ENCODE results near the gene TCF7L2. TPM values are rescaled to one million over a fixed set of nuclear protein-coding genes. Genes with fewer than 3 reads are reported as not detected.

Gene TCF7L2
- total and polyA plus RNA-seq, 2 donors (not counting 1 experiment from before 2014, with no cell fraction given): 3.4 to 5.0 TPM

DNA sequence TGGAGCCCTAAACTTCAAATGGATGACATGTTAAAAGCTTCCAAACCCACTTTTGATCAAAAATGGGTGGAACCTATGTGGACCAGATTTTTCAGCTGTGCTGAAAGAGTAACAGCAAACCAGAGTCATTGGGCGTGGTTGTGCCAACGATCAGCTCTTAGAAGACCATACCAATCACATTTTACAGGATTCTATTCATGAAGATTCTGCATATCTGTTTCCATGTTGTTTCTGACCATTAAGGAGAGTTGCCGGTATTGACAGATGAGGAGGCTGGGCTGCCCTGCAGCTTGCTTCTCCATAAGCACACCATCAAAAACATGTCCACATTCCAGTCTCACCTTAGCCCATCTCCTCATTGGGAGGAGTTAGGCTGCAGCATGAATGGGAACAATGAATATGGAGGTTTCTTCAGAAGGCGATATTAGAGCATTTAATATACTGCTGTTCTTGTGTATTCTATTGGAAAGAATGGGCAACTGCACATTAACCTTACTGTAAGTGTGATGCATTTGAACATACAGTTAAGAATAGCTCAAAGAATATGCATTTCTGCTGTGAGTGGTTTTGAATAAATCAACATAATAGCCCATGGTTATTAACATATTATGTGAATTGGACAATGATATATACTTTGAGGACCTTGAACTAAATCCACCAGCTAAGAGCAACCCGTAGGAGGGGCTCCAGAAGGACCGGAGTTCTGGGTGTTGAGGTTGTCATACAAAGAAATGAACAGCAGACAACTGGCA is 116.7 kb downstream of the TCF7L2 start:
- Histone ChIP-seq H2AFZ (ENCODE audit: low read length) (no peak overlapping the region), H3K4me1 (ENCODE audit: control insufficient read depth, extremely low read depth, insufficient read depth, low read length) (no peaks in the 10 kb centered on the region), H3K27ac (ENCODE audit: insufficient read depth, low read length) (no peak overlapping the region), H3K36me3 (ENCODE audit: control insufficient read depth, insufficient read depth, low read length) (no peaks in the 10 kb centered on the region), H3K4me2 (ENCODE audit: extremely low read depth, insufficient read depth, low read length) (no peak overlapping the region), H3K27me3 (ENCODE audit: control insufficient read depth, insufficient read depth, low read length) (no peaks in the 10 kb centered on the region), H3K4me3 (replicated peaks in 1 of 4; ENCODE audit: control extremely low read depth in 1 of 4, insufficient read depth in 1 of 4, low read depth in 3 of 4, low read length in 4 of 4) (no peak overlapping the region), H4K20me1 (ENCODE audit: control insufficient read depth, extremely low read depth, insufficient read depth, low read length) (no peaks in the 10 kb centered on the region), H3K9ac (ENCODE audit: insufficient read depth, low read length) (no peak overlapping the region), H3K9me3 (ENCODE audit: control insufficient read depth, insufficient read depth, low read depth, low read length) (no peaks in the 10 kb centered on the region), H3K79me2 (ENCODE audit: control insufficient read depth, insufficient read depth, low read length) (no peaks in the 10 kb centered on the region)
- DNase-seq (ENCODE audit: low read depth in 2 of 2): no peak
- TF ChIP-seq, protein P1, sequence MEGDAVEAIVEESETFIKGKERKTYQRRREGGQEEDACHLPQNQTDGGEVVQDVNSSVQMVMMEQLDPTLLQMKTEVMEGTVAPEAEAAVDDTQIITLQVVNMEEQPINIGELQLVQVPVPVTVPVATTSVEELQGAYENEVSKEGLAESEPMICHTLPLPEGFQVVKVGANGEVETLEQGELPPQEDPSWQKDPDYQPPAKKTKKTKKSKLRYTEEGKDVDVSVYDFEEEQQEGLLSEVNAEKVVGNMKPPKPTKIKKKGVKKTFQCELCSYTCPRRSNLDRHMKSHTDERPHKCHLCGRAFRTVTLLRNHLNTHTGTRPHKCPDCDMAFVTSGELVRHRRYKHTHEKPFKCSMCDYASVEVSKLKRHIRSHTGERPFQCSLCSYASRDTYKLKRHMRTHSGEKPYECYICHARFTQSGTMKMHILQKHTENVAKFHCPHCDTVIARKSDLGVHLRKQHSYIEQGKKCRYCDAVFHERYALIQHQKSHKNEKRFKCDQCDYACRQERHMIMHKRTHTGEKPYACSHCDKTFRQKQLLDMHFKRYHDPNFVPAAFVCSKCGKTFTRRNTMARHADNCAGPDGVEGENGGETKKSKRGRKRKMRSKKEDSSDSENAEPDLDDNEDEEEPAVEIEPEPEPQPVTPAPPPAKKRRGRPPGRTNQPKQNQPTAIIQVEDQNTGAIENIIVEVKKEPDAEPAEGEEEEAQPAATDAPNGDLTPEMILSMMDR (conservative IDR thresholded peaks at IDR 0.05 in 1 of 2, IDR thresholded peaks at IDR 0.05 in 1 of 2; ENCODE audit: low read depth in 1 of 2, low read length in 2 of 2): no peak
- TF ChIP-seq EZH2 (IDR thresholded peaks at IDR 0.05; ENCODE audit: low read length, missing control alignments): no peak

DNA sequence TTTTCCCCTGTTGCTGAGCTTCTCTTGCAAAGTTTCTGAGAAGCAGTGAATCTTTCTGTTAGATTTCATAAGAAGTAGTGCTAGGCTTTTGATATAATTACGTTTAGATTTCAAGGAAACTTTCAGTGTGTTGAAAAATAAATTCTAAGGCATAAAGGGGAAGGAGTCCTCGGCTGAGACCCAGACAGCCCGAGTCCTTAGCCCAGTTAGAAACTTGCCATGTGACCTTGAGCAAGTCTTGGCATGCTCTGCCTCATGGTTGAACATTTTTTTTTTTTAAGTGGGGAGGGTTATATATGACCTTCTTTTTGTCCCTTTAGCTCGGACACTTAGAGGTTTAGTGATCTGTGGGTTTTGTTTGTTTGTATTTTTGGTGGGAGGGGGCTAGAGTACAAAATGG is 117.5 kb downstream of the TCF7L2 start:
- Histone ChIP-seq H3K4me2 (ENCODE audit: extremely low read depth, insufficient read depth, low read length) (no peak overlapping the region), H3K9me3 (ENCODE audit: control insufficient read depth, insufficient read depth, low read depth, low read length) (no peaks in the 10 kb centered on the region), H3K9ac (ENCODE audit: insufficient read depth, low read length) (no peak overlapping the region), H3K27ac (ENCODE audit: insufficient read depth, low read length) (no peak overlapping the region), H3K27me3 (ENCODE audit: control insufficient read depth, insufficient read depth, low read length) (no peaks in the 10 kb centered on the region), H3K4me1 (ENCODE audit: control insufficient read depth, extremely low read depth, insufficient read depth, low read length) (no peaks in the 10 kb centered on the region), H3K79me2 (ENCODE audit: control insufficient read depth, insufficient read depth, low read length) (no peaks in the 10 kb centered on the region), H3K4me3 (replicated peaks in 1 of 4; ENCODE audit: control extremely low read depth in 1 of 4, insufficient read depth in 1 of 4, low read depth in 3 of 4, low read length in 4 of 4) (no peak overlapping the region), H2AFZ (ENCODE audit: low read length) (no peak overlapping the region), H3K36me3 (ENCODE audit: control insufficient read depth, insufficient read depth, low read length) (no peaks in the 10 kb centered on the region), H4K20me1 (ENCODE audit: control insufficient read depth, extremely low read depth, insufficient read depth, low read length) (no peaks in the 10 kb centered on the region)
- TF ChIP-seq, protein P1 (conservative IDR thresholded peaks at IDR 0.05 in 1 of 2, IDR thresholded peaks at IDR 0.05 in 1 of 2; ENCODE audit: low read depth in 1 of 2, low read length in 2 of 2): no peak
- TF ChIP-seq EZH2 (IDR thresholded peaks at IDR 0.05; ENCODE audit: low read length, missing control alignments): no peak
- DNase-seq (ENCODE audit: low read depth in 2 of 2): no peak

DNA sequence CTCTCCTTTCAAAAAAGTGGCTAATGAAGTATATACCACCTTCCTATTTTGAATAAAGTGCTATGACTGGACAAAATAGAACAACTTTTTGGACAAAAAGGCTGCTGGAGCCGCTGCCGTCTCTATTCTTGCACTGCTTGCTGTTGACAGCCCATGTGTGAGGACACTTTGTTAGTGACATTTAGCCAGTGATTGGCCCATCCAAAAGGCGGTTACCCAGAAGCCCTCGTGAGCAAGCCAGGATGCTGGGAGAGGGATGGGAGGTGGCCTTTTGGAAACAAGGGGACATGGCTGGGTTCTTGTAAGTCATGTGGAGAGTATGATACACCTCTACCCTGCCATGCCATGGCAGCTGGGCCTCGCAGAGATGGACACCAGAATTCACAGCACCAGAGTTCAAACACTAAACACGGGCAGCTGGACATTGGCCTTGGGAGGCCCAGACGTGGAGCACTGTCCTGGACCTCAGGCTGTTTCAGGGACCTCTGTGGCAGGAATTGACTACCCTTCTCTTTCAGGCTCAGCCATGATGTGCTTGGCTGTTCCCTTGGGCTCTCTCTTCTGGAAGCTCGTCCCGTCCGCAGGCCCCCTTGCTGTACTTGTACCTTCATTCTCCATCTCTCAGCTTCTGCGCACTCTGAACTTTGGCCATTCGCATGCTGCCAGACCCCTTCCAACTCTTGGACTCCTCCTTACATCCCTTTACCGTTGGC is 118.3 kb downstream of the TCF7L2 start:
- Histone ChIP-seq H2AFZ (ENCODE audit: low read length) (no peak overlapping the region), H3K4me2 (ENCODE audit: extremely low read depth, insufficient read depth, low read length) (no peak overlapping the region), H3K4me1 (ENCODE audit: control insufficient read depth, extremely low read depth, insufficient read depth, low read length) (no peaks in the 10 kb centered on the region), H3K79me2 (ENCODE audit: control insufficient read depth, insufficient read depth, low read length) (no peaks in the 10 kb centered on the region), H3K27ac (ENCODE audit: insufficient read depth, low read length) (no peak overlapping the region), H3K9ac (ENCODE audit: insufficient read depth, low read length) (no peak overlapping the region), H3K36me3 (ENCODE audit: control insufficient read depth, insufficient read depth, low read length) (no peaks in the 10 kb centered on the region), H3K9me3 (ENCODE audit: control insufficient read depth, insufficient read depth, low read depth, low read length) (no peaks in the 10 kb centered on the region), H3K27me3 (ENCODE audit: control insufficient read depth, insufficient read depth, low read length) (no peaks in the 10 kb centered on the region), H3K4me3 (replicated peaks in 1 of 4; ENCODE audit: control extremely low read depth in 1 of 4, insufficient read depth in 1 of 4, low read depth in 3 of 4, low read length in 4 of 4) (no peak overlapping the region), H4K20me1 (ENCODE audit: control insufficient read depth, extremely low read depth, insufficient read depth, low read length) (no peaks in the 10 kb centered on the region)
- no peak for DNase-seq (ENCODE audit: low read depth in 2 of 2)
- TF ChIP-seq, protein P1 (conservative IDR thresholded peaks at IDR 0.05 in 1 of 2, IDR thresholded peaks at IDR 0.05 in 1 of 2; ENCODE audit: low read depth in 1 of 2, low read length in 2 of 2): no peak
- no peak for TF ChIP-seq EZH2 (IDR thresholded peaks at IDR 0.05; ENCODE audit: low read length, missing control alignments)
